Measurements from ENCODE around the gene NEK4. TPM values are rescaled to one million over a fixed set of nuclear protein-coding genes. Genes with fewer than 3 reads are reported as not detected.

Gene NEK4
- total RNA-seq, result 45.9 and 52.3 TPM in 2 replicates
- long read RNA-seq, full-length matches to known transcripts, result 6 of 33 reads
- long read RNA-seq, partial matches to known transcripts, result 18 of 33 reads
- long read RNA-seq, other reads (novel, unspliced or antisense), result 9 of 33 reads

GRCh38 chr3:52770496-52771333, at the start of gene NEK4:
Gene NEK4 (minus strand): TSS chr3:52770940. CDS start chr3:52770746, 194 bp downstream.
- no peak for TF ChIP-seq CTCF (conservative IDR thresholded peaks at IDR 0.05)
- Mint-ChIP-seq H3K27ac (ENCODE audit: unreplicated experiment) (peak within 1 kb of the TSS; percentile 99), H3K36me3 (ENCODE audit: low read depth) (peaks cover 2% of the 10 kb centered on the region), H3K4me1 (peaks cover 20% of the 10 kb centered on the region), H3K9me3 (no peaks in the 10 kb centered on the region), H3K4me3 (peak within 1 kb of the TSS; percentile 95), H3K27me3 (ENCODE audit: low read depth) (no peaks in the 10 kb centered on the region)
- peak; percentile 89 for DNase-seq (ENCODE audit: low read depth, low spot score)

- DNase-seq (ENCODE audit: low read depth, low spot score), result no peak
These were observed 49.2 kb upstream of the NEK4 start for GRCh38 chr3:52819936-52820335.

GRCh38 chr3:52817860-52818259, 47.1 kb upstream of the NEK4 start:
- H3K36me3 Mint-ChIP-seq (ENCODE audit: low read depth), result no peaks in the 10 kb centered on the region
- no peaks in the 10 kb centered on the region for H3K4me1 Mint-ChIP-seq
- no peaks in the 10 kb centered on the region for H3K9me3 Mint-ChIP-seq
- DNase-seq (ENCODE audit: low read depth, low spot score), result no peak
- H3K4me3 Mint-ChIP-seq, result no peak overlapping the region
- H3K27ac Mint-ChIP-seq (ENCODE audit: unreplicated experiment), result peak overlapping the region; percentile 35
- TF ChIP-seq CTCF (conservative IDR thresholded peaks at IDR 0.05), result no peak
- H3K27me3 Mint-ChIP-seq (ENCODE audit: low read depth), result no peaks in the 10 kb centered on the region

More at GRCh38 chr3:52819936-52820335, 49.2 kb upstream of the NEK4 start:
- H3K4me3 Mint-ChIP-seq, result no peak overlapping the region
- no peaks in the 10 kb centered on the region for H3K4me1 Mint-ChIP-seq
- H3K27me3 Mint-ChIP-seq (ENCODE audit: low read depth), result no peaks in the 10 kb centered on the region
- H3K9me3 Mint-ChIP-seq, result no peaks in the 10 kb centered on the region
- H3K27ac Mint-ChIP-seq (ENCODE audit: unreplicated experiment), result peak overlapping the region; percentile 57
- TF ChIP-seq CTCF (conservative IDR thresholded peaks at IDR 0.05), result no peak
- H3K36me3 Mint-ChIP-seq (ENCODE audit: low read depth), result no peaks in the 10 kb centered on the region

GRCh38 chr3:52817221-52817620, 46.5 kb upstream of the NEK4 start:
- H3K9me3 Mint-ChIP-seq, result no peaks in the 10 kb centered on the region
- H3K27ac Mint-ChIP-seq (ENCODE audit: unreplicated experiment), result no peak overlapping the region
- no peaks in the 10 kb centered on the region for H3K27me3 Mint-ChIP-seq (ENCODE audit: low read depth)
- H3K36me3 Mint-ChIP-seq (ENCODE audit: low read depth), result no peaks in the 10 kb centered on the region
- H3K4me3 Mint-ChIP-seq, result no peak overlapping the region
- no peaks in the 10 kb centered on the region for H3K4me1 Mint-ChIP-seq
- DNase-seq (ENCODE audit: low read depth, low spot score), result no peak
- no peak for TF ChIP-seq CTCF (conservative IDR thresholded peaks at IDR 0.05)

- Mint-ChIP-seq H3K9me3 (no peaks in the 10 kb centered on the region), H3K27ac (ENCODE audit: unreplicated experiment) (no peak overlapping the region), H3K4me3 (no peak overlapping the region), H3K4me1 (no peaks in the 10 kb centered on the region), H3K27me3 (ENCODE audit: low read depth) (no peaks in the 10 kb centered on the region), H3K36me3 (ENCODE audit: low read depth) (no peaks in the 10 kb centered on the region)
- DNase-seq (ENCODE audit: low read depth, low spot score), result no peak
- TF ChIP-seq CTCF (conservative IDR thresholded peaks at IDR 0.05), result no peak
These were observed 45.9 kb upstream of the NEK4 start for GRCh38 chr3:52816654-52817053.
